ENCODE data around the gene RGS9BP.

- TF ChIP-seq CTCF (IDR thresholded peaks at IDR 0.05) (no peak), POLR2AphosphoS5 (IDR thresholded peaks at IDR 0.05) (no peak)
These were observed 12.7 kb downstream of the RGS9BP start for GRCh38 chr19:32688311-32688710.
